ENCODE data around the gene SEMA3E.

DNA sequence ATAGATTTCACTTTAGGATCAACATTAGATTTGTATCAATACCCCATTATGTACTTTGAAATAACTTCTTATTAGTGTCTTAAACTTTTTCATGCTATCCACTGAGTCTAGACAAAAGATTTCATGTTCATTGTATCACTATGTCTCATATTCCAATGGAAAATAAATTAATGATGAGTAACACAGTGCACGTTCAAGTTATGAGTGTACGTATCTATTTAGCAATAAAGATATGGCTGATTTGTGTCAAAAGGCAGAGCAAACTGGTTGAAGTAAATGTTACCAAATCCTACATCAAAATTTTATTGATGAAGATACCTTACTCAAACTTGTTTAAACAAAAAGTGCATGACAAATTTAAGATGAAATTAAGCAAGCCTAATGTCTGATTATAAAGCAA lies 102.4 kb downstream of the SEMA3E start:
- no peak for TF ChIP-seq CTCF (IDR thresholded peaks at IDR 0.05)
- TF ChIP-seq POLR2A (IDR thresholded peaks at IDR 0.05), result no peak
- no peak for TF ChIP-seq EP300 (IDR thresholded peaks at IDR 0.05)
